HK-2 (cell line): ENCODE data around the gene TCEANC2.
"Not testable (repeated sequence)": the region's sequence is repeated elsewhere in the genome, so short reads cannot be mapped to it uniquely, and the experiment has no call there.

ENCODE experiments used
- DNase-seq: peaks from one replicate; pipeline ENCODE4 v3.0.0-alpha.2; 2018; ENCODE audit not compliant: unreplicated experiment

The TCEANC2 gene

GRCh38 chr1:54052934-54053744 lies at the start of gene TCEANC2, which contains the start of gene TMEM59:
Gene TCEANC2 (plus strand): TSS chr1:54053608. CDS start chr1:54054423, 815 bp downstream.
Gene TMEM59 (minus strand): TSS chr1:54053204. CDS start chr1:54053188, 16 bp downstream.
- DNase-seq = peak; percentile 99

DNA sequence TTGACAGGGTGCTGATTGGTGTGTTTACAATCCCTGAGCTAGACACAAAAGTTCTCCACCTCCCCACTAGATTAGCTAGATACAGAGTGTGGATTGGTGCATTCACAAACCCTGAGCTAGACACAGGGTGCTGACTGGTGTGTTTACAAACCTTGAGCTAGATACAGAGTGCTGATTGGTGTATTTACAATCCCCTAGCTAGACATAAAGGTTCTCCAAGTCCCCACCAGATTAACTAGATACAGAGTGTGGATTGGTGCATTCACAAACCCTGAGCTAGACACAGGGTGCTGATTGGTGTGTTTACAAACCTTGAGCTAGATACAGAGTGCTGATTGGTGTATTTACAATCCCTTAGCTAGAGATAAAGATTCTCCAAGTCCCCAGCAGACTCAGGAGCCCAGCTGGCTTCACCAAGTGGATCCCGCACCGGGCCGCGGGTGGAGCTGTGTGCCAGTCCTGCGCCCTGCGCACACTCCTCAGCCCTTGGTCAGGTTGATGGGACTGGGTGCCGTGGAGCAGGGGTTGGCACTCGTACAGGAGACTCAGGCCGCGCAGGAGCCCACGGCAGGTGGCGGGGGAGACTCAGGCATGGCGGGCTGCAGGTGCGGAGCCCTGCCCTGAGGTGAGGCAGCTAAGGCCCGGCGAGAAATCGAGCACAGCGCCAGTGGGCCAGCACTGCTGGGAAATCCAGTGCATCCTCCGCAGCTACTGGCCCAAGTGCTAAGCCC lies 49.5 kb upstream of the TCEANC2 start:
- DNase-seq = not testable (repeated sequence)

GRCh38 chr1:54004481-54005049 lies 48.8 kb upstream of the TCEANC2 start:
- no peak for DNase-seq

GRCh38 chr1:54006508-54006907 lies 46.9 kb upstream of the TCEANC2 start:
- DNase-seq = no peak

GRCh38 chr1:54007613-54008012 lies 45.8 kb upstream of the TCEANC2 start:
- DNase-seq = no peak

DNA sequence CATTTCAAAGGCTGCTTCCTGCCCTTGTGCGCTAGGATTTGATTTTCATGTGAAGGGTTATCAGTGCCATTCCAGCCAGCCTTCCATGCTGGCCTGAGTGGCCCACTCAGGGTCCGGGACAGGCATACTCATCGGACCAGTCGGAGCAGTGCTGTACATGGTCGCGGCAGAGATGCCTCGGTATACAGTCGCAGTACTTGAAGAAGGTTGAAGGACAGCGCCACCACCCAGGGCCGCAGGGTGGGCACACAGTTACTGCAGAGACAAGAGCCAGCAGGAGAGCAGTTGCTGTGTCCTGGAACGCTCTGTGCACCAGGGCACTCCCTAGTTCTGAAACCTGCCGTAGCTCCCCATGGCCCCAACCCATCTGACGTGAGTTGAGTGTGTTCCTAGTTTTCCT lies 44.5 kb upstream of the TCEANC2 start:
- DNase-seq = no peak

DNA sequence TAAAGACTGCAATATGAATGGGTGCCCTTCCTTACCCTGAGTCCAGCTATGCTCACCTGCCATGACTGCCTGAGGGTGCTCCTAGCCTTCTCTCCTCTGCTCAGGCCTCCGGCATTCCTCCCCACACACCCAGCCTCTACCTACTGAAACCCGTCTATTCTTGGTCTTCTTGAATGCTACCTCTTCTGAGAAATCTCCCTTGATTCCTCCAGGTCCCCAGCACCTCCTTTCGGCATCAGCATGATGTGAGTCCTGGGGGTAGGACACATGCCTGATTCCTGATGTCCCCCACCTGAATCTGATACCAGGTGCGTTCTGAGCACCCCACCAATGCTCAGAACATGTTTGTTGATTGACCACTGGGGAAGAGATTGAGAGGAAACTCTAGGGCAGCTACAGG lies 44.0 kb upstream of the TCEANC2 start:
- no peak for DNase-seq

DNA sequence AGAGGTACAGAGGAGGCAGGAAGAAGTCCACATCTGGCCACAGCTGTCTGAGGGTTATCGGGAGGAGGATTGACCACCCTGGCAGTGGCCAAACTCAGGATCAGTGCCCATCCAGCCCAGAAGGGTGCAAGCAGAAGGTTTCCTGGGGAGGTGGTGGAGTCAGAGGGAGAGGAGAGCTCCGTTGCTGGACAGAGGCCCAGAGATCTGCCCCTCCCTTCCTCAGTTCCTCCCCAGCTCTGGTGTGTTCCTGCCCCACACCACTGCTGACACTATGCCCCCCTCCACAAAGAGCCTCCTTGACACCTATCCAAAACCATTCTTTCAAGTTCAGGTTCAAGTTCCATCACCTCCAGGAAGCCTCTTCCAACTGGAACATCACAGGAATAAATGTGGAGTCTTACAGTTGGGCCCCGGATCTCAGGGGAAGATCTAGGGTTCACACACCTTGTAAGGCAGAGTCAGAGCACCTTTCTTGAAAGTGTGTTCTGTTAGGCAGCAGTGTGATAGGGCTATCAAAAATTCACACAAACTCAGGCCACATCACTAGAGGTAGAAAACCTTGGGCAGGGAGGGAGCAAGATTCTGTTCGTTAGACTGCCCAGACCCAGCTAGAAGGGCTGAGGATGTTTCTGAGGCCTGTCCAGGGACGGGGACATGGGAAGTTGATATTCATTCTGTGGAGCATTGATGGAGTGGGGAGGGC lies 42.8 kb upstream of the TCEANC2 start:
- no peak for DNase-seq

- DNase-seq = no peak
Observed at GRCh38 chr1:54011316-54012007, 41.9 kb upstream of the TCEANC2 start.

DNA sequence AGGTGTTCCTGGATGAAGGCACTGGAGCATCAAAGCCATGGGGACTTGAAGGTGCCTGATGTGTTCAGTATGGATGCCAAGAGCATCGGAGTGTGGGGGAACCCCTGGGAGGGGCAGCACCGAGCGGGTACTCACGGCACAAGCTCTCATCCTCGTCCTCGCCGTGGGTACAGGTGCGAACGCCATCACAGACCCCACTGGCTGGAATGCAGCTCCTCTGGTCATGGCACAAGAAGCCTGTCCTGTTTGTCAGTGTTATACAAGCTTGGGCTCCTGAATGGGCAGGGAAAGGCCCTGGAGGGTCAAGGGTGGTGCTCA lies 41.4 kb upstream of the TCEANC2 start:
- no peak for DNase-seq

DNA sequence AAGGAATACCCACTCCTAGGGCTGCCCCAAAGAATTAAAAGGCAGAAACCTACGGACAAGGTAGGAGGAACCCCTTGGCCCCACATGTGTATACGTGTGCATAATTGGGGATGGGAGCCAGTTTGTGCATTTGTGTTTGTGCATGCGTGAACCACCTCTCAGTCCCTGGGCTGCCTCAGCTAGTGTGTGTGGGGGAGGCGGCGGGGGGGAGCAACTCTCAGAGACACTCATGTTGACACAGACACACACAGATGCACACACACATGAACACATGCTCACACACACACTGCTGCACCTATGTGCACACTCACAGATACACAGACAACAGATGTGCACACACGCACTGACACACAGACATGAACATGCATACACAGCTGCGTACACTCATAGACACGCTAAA lies 40.5 kb upstream of the TCEANC2 start:
- no peak for DNase-seq

GRCh38 chr1:54013393-54014008 lies 39.9 kb upstream of the TCEANC2 start:
- DNase-seq = no peak

- DNase-seq = no peak
Observed at GRCh38 chr1:54014009-54014629, 39.3 kb upstream of the TCEANC2 start.

GRCh38 chr1:54016343-54017282 lies 36.8 kb upstream of the TCEANC2 start:
- no peak for DNase-seq

GRCh38 chr1:54017979-54018378 lies 35.4 kb upstream of the TCEANC2 start, which contains the start of gene LDLRAD1:
Gene LDLRAD1 (minus strand): TSS chr1:54018186. CDS start chr1:54018112, 74 bp downstream.
- no peak for DNase-seq

GRCh38 chr1:54018635-54019034 lies 34.8 kb upstream of the TCEANC2 start:
- DNase-seq = no peak

GRCh38 chr1:54019562-54020176 lies 33.7 kb upstream of the TCEANC2 start:
- DNase-seq = not testable (repeated sequence)

GRCh38 chr1:54024358-54024757 lies 29.1 kb upstream of the TCEANC2 start:
- no peak for DNase-seq

GRCh38 chr1:54024811-54025210 lies 28.6 kb upstream of the TCEANC2 start:
- not testable (repeated sequence) for DNase-seq
